Hepatocyte (in vitro differentiated cells): ENCODE results near the gene SBNO2.

Experiments
- EZH2 ChIP-seq: fragments of 200-600 bp; sonication (generic); IDR thresholded peaks from 2 replicates; pipeline ENCODE4 v1.6.1; 2016; ENCODE audit warnings: antibody characterized with exemption, mild to moderate bottlenecking, borderline replicate concordance
- EZH2phosphoT487 ChIP-seq: fragments of 200-600 bp; sonication (generic); IDR thresholded peaks from one replicate; pipeline ENCODE4 v1.6.1; 2018; ENCODE audit warnings: antibody characterized with exemption, mild to moderate bottlenecking, low read depth, moderate library complexity; ENCODE audit not compliant: unreplicated experiment, severe bottlenecking
- TF ChIP-seq, protein P1 (sequence below): fragments of 200-600 bp; sonication (generic); IDR thresholded peaks from 2 replicates; pipeline ENCODE4 v1.5.1; 2016; ENCODE audit warnings: antibody characterized with exemption, mild to moderate bottlenecking; ENCODE audit not compliant: poor library complexity

DNA sequence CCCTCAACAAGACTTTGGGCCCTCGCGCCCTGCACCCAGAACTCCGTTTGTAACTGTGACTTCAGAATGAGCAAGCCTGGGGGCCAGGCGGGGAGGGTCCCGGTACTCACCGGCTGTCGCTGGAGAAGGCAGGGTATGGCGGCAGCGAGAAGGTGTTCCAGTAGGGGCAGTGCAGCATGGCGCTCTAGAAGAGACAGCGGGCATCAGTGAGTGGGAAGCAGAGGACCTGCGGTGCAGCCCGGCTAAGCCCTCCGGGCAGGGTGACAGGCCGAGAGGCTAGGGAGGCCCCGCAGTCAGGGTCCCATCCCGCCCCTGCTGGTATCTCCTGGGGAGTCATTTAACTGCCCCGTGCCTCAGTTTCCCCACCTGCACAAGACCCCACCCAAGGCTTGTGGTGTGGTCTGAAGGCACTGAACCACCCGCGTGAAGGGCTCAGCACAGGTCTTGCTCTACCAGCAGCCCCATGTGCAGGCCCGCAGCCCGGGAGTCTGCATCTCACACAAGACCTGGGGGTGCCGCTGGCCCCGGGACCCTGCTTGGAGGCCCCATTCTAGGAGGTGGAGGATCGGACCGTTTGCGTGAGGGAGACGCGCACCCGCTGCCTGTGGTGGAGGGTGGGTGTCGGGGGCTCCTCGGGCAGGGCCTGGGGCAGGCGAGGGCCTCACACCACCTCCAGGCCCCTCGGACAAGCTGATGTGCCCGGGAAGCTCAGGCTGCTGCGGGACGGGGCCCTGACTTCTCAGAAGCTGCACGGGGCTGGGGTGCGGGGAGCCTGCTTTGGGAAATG is 24.6 kb downstream of the SBNO2 start:
- TF ChIP-seq, protein P1, sequence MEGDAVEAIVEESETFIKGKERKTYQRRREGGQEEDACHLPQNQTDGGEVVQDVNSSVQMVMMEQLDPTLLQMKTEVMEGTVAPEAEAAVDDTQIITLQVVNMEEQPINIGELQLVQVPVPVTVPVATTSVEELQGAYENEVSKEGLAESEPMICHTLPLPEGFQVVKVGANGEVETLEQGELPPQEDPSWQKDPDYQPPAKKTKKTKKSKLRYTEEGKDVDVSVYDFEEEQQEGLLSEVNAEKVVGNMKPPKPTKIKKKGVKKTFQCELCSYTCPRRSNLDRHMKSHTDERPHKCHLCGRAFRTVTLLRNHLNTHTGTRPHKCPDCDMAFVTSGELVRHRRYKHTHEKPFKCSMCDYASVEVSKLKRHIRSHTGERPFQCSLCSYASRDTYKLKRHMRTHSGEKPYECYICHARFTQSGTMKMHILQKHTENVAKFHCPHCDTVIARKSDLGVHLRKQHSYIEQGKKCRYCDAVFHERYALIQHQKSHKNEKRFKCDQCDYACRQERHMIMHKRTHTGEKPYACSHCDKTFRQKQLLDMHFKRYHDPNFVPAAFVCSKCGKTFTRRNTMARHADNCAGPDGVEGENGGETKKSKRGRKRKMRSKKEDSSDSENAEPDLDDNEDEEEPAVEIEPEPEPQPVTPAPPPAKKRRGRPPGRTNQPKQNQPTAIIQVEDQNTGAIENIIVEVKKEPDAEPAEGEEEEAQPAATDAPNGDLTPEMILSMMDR, result no peak
- TF ChIP-seq EZH2 (no peak), EZH2phosphoT487 (no peak)
